Ramos (cell line): ENCODE data around the gene ZNF729.
"Not testable (repeated sequence)": the region's sequence is repeated elsewhere in the genome, so short reads cannot be mapped to it uniquely, and the experiment has no call there.

Experiments
- in situ Hi-C: fragments of 300-500 bp; cut with MboI; formaldehyde crosslinking; loops from one replicate; pipeline ENCODE4 v1.14.3; 2022; ENCODE audit warnings: low sequenced_read_pairs; ENCODE audit not compliant: unreplicated experiment

Gene ZNF729

DNA sequence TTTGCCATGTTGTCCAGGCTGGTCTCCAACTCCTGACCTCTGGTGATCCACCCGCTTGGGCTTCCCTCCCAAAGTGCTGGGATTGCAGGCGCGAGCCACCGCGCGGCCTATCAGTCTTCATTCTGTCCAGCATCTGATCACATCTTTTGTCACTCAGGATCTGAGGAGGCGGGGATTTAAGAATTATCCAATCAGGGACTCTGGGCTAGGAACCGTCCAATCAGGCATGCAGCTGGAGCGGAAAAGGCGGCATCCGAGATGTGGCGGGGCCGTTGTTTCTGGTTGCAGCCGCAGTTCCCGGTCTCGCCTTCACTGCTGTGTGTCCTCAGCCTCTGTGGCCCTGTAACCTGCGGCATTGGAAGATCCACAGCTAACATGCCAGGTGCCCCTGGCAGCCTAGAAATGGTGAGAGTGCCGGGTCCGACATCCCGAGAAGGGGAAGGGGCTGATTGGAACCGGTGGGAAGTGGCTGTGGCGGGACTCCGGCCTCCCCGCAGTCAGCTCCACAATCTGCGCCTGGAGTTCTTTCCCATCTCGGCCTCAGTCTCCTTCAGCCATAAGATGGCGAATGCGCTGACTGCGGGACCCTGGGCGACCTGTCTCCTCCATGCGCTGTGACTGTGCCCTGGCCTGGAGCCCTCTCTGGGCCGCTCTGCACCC is at the start of gene ZNF729:
TSS of gene ZNF729 (plus strand) at position 291 of the 660 bp plus-strand sequence. CDS start at position 376, 85 bp downstream.
- in situ Hi-C loops, result no loop called here

DNA sequence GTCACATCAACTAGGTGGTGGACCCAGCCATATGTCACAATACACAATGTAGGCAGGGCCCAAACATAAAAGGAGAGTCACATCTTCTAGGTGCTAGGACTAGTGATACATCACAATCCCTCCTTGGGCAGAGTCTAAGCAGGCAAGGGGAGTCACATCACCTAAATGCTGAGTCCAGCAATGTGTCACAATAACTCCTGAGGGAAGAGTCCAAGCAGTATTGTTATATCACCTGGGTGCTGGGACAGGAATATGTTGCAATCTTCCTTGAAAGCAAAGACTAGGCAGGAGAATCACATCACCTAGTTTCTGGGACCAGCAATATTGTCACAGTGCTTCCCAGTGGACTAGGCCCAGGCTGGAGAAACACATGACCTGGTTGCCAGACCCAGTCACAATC is 29.4 kb upstream of the ZNF729 start:
- in situ Hi-C loops, result no loop called here

DNA sequence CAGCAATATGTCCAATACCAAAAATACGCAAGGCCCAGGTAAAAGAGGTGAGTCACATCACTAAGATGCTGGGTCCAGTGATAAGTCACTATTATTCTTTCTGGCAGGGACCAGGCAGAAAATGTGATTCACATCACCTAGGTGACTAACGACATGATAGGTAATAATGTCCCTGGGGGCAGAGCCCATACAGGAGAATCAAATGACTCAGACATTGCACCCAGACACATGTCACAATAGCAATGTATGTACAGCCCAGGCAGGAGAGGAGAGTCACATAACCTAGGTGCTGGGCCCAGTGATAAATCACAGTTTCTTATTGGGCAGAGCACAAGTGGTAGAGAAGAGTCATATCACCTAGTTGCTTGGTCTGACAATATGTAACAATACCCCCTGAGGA is 28.9 kb upstream of the ZNF729 start:
- in situ Hi-C loops, result no loop called here

DNA sequence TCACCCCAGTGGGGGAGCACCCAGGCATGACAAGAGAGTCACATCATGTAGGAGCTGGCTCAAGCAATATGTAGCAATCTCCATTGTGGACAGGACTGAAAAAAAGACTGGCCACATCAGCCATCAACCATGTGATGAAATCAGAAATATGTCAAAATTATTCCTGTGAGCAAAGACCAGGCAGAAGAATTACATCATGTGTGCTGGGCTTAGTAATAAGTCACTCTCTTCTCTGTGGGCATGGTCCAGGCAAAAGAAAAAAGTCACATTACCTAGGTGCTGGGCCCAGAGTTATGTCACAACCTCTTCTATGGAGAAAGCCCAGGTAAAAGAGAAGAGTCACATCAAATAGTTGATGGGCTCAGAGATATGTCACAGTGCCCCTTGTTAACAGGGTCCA is 28.3 kb upstream of the ZNF729 start:
- in situ Hi-C loops, result no loop called here

DNA sequence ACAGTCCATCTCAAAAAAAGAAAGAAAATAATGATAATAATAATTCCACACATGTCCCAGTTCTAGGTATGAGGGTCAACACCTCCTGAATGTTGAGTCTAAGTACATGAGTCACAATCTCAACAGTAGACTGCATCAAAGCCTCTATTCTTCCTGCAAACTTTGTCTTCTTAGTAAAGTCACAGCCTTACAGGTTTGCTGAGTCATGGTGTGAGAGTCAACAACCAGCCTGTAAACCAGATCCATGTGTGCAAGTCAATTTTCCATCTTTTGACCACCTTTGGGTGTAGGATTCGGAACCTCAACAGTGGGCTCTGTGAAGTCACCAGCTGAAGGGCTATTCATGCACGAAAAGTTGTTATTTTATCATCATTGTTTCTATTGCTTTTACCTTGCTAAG is 25.7 kb upstream of the ZNF729 start:
- in situ Hi-C loops, result no loop called here

DNA sequence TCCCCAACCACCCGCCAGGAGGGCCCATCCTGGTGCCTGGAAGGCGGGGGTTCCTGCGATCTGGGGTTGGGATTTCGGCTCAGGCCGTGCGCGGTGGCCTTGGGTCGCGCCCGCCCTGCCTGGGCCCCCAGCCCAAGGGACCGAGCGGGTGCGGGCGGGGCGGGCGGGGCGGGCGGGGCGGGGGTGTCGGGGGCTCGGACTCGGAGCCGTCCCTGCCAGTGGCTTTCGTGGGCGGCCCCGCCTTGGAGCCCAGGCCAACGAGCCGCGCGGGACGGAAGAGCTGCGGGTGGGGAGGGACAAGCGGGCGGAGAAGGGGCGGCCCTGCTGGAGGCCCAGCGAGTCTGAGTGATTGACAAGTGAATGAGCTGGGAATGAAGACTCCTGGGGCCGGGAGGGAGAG is 24.6 kb upstream of the ZNF729 start:
- in situ Hi-C loops, result no loop called here

DNA sequence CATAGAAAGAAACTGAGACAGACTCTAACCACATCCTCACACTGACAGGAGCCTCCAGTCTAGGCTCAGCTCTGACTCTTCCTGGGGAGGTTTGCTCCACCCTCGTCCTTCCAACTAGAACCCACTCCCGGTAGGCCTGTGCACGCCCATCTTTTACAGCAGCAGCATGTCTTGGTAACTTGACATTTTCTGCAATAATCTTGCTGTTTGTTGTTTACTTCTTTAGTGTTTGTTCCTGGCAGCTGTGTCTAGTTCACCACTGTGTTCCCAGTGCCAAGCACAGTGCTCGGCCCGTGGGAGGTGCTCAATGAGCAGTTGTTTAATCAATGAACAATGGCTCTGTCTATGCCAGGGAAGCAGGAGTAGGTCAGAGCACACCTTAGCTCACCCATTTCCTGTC is 23.1 kb upstream of the ZNF729 start:
- in situ Hi-C loops, result no loop called here

DNA sequence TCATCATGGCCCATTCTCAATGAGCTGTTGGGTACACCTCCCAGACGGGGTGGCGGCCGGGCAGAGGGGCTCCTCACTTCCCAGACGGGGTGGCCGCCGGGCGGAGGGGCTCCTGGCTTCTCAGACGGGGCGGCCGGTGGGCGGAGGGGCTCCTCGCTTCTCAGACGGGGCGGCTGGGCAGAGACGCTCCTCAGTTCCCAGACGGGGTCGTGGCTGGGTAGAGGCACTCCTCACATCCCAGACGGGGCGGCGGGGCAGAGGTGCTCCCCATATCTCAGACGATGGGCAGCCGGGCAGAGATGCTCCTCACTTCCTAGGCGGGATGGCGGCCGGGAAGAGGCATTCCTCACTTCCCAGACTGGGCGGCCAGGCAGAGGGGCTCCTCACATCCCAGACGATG is 35.3 kb downstream of the ZNF729 start:
- in situ Hi-C loops, result not testable (repeated sequence)

DNA sequence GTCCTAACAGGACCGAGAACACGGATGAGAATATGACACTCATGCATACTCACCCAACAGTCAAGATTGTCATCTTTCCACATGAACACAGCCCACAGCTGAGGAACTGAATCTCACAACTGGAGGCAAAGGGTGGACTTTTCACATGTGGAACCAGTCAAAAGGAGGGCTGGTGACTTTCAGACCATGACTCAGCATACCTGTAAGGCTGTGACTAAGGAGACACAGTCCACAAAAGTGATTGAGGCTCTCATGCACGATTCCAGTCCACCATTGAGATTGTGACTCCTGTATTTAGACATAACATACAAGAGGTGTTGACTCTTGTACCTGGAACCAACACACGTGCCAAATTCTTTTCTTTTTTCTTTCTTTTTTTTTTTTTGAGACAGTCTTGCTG is 40.0 kb downstream of the ZNF729 start:
- in situ Hi-C loops, result no loop called here

DNA sequence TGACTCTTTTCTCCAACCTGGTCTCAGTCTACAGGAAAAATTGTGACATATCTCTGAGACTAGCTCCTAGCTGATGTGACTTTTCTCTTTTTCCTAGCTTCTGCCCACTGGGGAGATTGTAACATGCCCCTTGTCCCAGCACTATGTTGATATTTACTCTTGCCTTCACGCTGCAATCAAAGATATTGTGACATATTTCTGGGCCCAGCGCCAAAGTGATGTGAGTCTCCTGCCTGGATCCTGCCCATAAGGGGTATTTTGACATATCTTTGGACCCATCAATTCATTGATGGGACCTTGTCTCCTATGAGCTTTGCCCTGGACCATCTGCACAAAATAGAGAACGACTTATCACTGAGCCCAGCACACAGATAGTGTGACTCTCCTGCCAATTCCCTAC is 41.1 kb downstream of the ZNF729 start:
- in situ Hi-C loops, result no loop called here

DNA sequence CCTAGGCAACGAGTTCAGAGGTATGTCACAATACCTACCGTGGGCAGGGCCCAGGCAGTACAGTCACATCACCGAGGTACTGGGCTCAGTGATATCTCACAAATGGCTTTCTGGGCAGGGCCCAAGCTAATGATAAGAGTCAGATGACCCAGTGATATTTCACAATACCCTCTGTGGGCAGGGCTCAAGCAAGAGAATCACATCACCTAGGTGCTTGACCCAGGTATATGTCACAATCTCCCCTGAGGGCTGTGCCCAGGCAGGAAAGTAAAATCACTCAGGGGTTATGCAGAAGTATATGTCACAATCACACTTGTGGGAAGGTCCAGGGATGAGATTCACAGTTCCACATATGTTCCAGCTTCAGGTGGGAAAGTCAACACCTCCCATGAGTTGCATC is 45.3 kb downstream of the ZNF729 start:
- in situ Hi-C loops, result no loop called here

DNA sequence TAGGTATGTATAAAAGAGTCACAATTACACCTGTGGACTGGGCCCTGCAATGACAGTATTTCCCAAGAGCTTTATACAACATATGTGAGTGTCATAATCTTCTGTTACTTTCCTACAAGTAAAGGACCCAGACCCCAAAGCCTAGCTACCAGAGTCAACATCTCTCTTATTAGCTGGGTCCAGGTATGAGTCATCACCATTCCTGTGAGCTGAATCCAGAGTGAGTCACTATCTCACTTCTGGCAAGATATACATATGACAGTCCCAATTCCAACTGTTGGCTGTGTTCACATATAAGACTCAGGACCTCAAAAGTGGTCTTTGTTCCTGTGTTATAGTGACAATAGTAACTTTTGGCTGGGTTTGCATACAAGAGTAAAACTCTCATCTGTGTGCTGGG is 46.7 kb downstream of the ZNF729 start:
- in situ Hi-C loops, result no loop called here

DNA sequence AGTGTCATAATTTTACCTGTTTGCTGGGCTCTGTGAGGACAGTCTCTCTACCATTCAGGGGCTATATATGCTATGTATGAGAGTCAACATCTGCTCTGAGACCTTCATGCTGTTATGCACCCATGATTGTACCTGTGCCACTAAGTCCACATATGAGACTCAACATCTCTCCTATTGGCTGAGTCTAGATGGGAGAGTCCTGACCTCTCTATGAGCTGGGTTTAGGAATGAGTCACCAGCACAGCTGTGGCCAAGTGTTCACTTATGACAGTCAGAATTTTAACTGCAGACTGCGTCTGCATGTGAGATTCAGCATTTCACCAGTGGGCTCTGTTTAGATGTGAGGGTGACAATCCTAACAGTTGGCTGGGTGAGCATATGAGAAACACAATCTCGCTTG is 49.5 kb downstream of the ZNF729 start:
- in situ Hi-C loops, result no loop called here

DNA sequence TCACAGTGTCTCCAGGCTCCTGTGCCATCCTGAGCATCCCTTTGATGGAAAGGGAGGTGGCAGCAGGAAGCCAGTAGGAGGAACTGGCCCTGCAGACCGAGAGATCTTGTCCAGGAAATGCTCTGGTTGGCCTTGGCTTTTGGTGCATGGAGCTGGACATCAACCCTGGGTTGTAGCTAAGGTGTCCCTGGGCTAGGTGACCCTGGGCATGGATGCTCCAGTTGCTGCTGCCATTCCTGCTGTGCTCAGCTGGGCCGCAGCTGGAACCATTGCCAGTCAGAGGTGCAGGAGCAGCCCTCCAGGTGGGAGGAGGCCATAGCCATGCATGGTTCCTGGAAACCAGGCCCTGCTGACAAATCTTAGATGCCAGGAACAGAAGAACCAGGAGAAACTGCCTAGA is 68.4 kb downstream of the ZNF729 start:
- in situ Hi-C loops, result no loop called here
